Tibial nerve (tissue), 4 donors: ENCODE results near the gene ARHGEF1.

Experiments used
- EP300 ChIP-seq, 2 donors: sonication (generic); formaldehyde crosslinking; IDR thresholded peaks; one replicate each; pipeline ENCODE4 v1.6.1; 2017; ENCODE audit warnings: antibody characterized with exemption in 2 of 2, mild to moderate bottlenecking in 1 of 2
- POLR2A ChIP-seq, 2 donors: fragments of 450-650 bp; IDR thresholded peaks; one replicate each; pipeline ENCODE4 v1.6.1; 2017; ENCODE audit warnings: antibody characterized with exemption in 2 of 2, mild to moderate bottlenecking in 2 of 2, moderate library complexity in 2 of 2
- TF ChIP-seq, protein P1 (sequence below), 5 experiments: fragments of 200-600 bp in 3 of 5; fragments of 450-650 bp in 2 of 5; sonication (generic) in 3 of 5; IDR thresholded peaks; one replicate each; pipeline ENCODE4 v1.5.1; 2016 to 2019; ENCODE audit warnings: antibody characterized with exemption in 5 of 5, mild to moderate bottlenecking in 3 of 5, moderate library complexity in 2 of 5

DNA sequence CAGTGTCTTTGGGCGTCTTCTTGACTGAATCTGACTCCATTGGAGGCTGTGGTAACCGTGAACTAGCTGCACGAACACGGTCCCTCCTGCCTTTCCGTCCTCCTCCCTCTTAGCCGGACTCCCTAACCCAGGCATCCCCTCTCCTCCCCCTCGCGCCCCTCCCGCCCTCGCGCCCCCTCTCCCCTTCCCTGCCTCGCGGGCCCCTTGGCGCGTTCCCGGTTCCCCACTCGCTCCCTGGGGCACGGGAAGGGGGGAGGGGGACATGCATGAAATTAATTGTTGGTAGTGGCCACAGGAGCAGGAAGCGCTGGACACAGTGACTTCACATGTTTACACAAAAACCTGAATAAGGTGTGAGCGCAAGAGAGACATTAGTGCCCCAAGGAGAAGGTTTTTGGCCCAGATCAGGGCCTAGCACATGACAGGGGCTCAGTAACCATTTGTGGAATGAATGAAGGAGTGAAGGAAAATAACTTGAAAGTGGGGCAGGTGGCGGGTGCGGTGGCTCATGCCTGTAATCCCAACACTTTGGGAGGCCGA is 37.9 kb upstream of the ARHGEF1 start:
- TF ChIP-seq, protein P1, sequence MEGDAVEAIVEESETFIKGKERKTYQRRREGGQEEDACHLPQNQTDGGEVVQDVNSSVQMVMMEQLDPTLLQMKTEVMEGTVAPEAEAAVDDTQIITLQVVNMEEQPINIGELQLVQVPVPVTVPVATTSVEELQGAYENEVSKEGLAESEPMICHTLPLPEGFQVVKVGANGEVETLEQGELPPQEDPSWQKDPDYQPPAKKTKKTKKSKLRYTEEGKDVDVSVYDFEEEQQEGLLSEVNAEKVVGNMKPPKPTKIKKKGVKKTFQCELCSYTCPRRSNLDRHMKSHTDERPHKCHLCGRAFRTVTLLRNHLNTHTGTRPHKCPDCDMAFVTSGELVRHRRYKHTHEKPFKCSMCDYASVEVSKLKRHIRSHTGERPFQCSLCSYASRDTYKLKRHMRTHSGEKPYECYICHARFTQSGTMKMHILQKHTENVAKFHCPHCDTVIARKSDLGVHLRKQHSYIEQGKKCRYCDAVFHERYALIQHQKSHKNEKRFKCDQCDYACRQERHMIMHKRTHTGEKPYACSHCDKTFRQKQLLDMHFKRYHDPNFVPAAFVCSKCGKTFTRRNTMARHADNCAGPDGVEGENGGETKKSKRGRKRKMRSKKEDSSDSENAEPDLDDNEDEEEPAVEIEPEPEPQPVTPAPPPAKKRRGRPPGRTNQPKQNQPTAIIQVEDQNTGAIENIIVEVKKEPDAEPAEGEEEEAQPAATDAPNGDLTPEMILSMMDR (IDR thresholded peaks at IDR 0.05) = no peak
- no peak for TF ChIP-seq EP300 (IDR thresholded peaks at IDR 0.05)
- TF ChIP-seq POLR2A (IDR thresholded peaks at IDR 0.05) = no peak
